ENCODE results near the gene OLIG1. TPM values are rescaled to one million over a fixed set of nuclear protein-coding genes. Genes with fewer than 3 reads are reported as not detected.

OLIG1 gene
- total RNA-seq, 1 experiment from 2014 or later, result not detected

- TF ChIP-seq CEBPB (IDR thresholded peaks at IDR 0.05; ENCODE audit: low read depth), result no peak
- TF ChIP-seq EGR1 (IDR thresholded peaks at IDR 0.05; ENCODE audit: low read depth), result no peak
- no peak for TF ChIP-seq CBX3 (IDR thresholded peaks at IDR 0.05; ENCODE audit: low read depth)
Measured at GRCh38 chr21:33108228-33108627, 38.3 kb downstream of the OLIG1 start (continued).

GRCh38 chr21:33109574-33110339 is 39.8 kb downstream of the OLIG1 start:
- CTCF ChIA-PET, result no interaction called here
- no peaks in the 10 kb centered on the region for H3K4me1 ChIP-seq (ENCODE audit: control insufficient read depth in 1 of 2, insufficient read depth in 2 of 2, low read length in 2 of 2)
- H3K27ac ChIP-seq (ENCODE audit: low read depth, low read length), result no peak overlapping the region
- no peak overlapping the region for H3K4me2 ChIP-seq (ENCODE audit: low read length)
- H3K27me3 ChIP-seq (ENCODE audit: insufficient read depth, low read length), result peaks cover 36% of the 10 kb centered on the region
- no peaks in the 10 kb centered on the region for H3K79me2 ChIP-seq (ENCODE audit: insufficient read depth, low read length)
- H2AFZ ChIP-seq (ENCODE audit: low read depth, low read length, poor library complexity, severe bottlenecking), result no peak overlapping the region
- no peaks in the 10 kb centered on the region for H3K9me2 ChIP-seq (ENCODE audit: insufficient read depth)
- H3K9ac ChIP-seq (ENCODE audit: low read length), result no peak overlapping the region
- intact Hi-C loops (cut with micrococcal nuclease), result no loop called here
- TF ChIP-seq EZH2phosphoT487 (IDR thresholded peaks at IDR 0.05; ENCODE audit: borderline replicate concordance) (no peak), CTCF (IDR thresholded peaks at IDR 0.05 in 2 of 3, conservative IDR thresholded peaks at IDR 0.05 in 1 of 3; ENCODE audit: borderline replicate concordance in 1 of 3, insufficient read depth in 1 of 3, low read depth in 2 of 3, low read length in 2 of 3) (no peak), FOSL1 (IDR thresholded peaks at IDR 0.05; ENCODE audit: low read depth) (no peak), ZFX (IDR thresholded peaks at IDR 0.05) (no peak), CBX3 (IDR thresholded peaks at IDR 0.05; ENCODE audit: low read depth) (no peak), EZH2 (IDR thresholded peaks at IDR 0.05) (no peak), SRF (IDR thresholded peaks at IDR 0.05; ENCODE audit: low read depth) (no peak), EGR1 (IDR thresholded peaks at IDR 0.05; ENCODE audit: low read depth) (no peak), RAD21 (IDR thresholded peaks at IDR 0.05; ENCODE audit: low read depth) (no peak)
- DNase-seq (ENCODE audit: low read depth, low spot score) (no peak), ATAC-seq (no peak)
- H4K20me1 ChIP-seq (ENCODE audit: insufficient read depth), result no peaks in the 10 kb centered on the region
- H3K4me3 ChIP-seq (replicated peaks in 1 of 2; ENCODE audit: low read depth in 1 of 2, low read length in 2 of 2), result no peak overlapping the region
- BruUV-seq (replicated peaks), result no TSS peak
- H3K36me3 ChIP-seq (ENCODE audit: control insufficient read depth in 1 of 2, insufficient read depth in 2 of 2, low read length in 2 of 2), result no peaks in the 10 kb centered on the region
- H3K9me3 ChIP-seq (ENCODE audit: control insufficient read depth in 1 of 2, insufficient read depth in 1 of 2, low read depth in 1 of 2, low read length in 2 of 2), result no peaks in the 10 kb centered on the region
- POLR2A ChIA-PET, result no interaction called here
- RAD21 ChIA-PET (ENCODE audit: low non-redundant PET in 1 of 2, low total read pairs in 2 of 2, uncharacterized antibody in 2 of 2, unreplicated experiment in 2 of 2), result no interaction called here
